Measurements from ENCODE around the gene MICAL3. TPM values are rescaled to one million over a fixed set of nuclear protein-coding genes. Genes with fewer than 3 reads are reported as not detected.
A peak's percentile ranks its signal among the peaks of the same experiment; 100 is the strongest.

Gene MICAL3
- total RNA-seq, 4 donors from 2014 or later: 30.4 to 57.1 (median 37.7) TPM

DNA sequence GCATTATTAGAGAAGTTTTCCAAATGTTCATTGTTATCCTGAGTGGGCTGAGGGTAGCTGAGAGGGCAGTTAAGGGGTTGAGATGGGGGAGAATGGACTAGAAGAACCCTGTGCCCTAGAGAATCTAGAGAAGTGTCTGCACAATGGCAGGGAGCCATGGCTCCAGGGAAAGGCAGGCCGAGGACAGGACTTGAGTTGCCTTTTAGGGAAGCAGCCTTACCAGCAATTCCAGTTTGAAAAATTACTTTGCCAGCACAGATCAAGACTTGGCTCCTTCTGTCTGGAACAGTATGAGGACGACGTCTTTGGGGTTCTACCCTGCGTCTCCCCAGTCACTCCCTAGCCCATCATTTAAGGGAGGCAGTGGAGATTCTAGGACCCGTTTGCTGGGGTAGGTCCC, 25.7 kb upstream of the MICAL3 start:
- Histone ChIP-seq H3K36me3 (no peaks in the 10 kb centered on the region), H3K4me1 (peaks cover 29% of the 10 kb centered on the region), H3K27me3 (no peaks in the 10 kb centered on the region), H3K27ac (peak overlapping the region; percentile 78), H3K9me3 (no peaks in the 10 kb centered on the region), H3K4me3 (no peak overlapping the region)
- TF ChIP-seq POLR2AphosphoS5 (IDR thresholded peaks at IDR 0.05): peak in 1 of 3 donors; percentile 19
- no peak for TF ChIP-seq EP300 (IDR thresholded peaks at IDR 0.05)
- no peak for DNase-seq (ENCODE audit: low spot score in 2 of 2)
- WGBS: 46% methylated on average over 5 of the region's 5 CpGs

DNA sequence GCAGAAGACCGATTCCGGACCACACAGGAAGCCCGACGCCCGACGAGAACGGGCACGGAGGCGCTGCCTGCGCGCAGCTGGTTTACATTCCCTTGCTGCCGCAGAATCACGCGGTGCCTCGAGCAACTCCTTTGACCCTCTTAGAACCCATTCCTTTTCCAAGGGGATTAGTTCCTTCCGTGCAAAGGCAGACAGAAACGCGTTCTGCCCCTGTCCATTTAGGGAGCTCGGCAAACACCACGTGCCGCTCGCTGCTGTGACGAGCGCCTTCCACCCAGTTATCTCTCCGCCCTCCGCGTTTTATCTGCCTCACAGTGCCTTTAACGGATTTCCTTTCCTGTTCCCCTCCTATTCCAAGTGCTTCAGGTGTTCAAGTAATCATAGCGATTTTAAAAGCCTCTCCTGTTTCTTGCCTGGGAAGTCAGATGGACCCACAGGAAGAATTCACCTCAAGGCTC, 24.1 kb upstream of the MICAL3 start:
- peaks cover 33% of the 10 kb centered on the region for H3K4me1 ChIP-seq
- TF ChIP-seq, protein P1, sequence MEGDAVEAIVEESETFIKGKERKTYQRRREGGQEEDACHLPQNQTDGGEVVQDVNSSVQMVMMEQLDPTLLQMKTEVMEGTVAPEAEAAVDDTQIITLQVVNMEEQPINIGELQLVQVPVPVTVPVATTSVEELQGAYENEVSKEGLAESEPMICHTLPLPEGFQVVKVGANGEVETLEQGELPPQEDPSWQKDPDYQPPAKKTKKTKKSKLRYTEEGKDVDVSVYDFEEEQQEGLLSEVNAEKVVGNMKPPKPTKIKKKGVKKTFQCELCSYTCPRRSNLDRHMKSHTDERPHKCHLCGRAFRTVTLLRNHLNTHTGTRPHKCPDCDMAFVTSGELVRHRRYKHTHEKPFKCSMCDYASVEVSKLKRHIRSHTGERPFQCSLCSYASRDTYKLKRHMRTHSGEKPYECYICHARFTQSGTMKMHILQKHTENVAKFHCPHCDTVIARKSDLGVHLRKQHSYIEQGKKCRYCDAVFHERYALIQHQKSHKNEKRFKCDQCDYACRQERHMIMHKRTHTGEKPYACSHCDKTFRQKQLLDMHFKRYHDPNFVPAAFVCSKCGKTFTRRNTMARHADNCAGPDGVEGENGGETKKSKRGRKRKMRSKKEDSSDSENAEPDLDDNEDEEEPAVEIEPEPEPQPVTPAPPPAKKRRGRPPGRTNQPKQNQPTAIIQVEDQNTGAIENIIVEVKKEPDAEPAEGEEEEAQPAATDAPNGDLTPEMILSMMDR (IDR thresholded peaks at IDR 0.05): no peak
- TF ChIP-seq POLR2AphosphoS5 (IDR thresholded peaks at IDR 0.05) (no peak), POLR2A (IDR thresholded peaks at IDR 0.05) (no peak), EP300 (IDR thresholded peaks at IDR 0.05) (no peak)
- 40% methylated on average over 28 of the region's 29 CpGs for WGBS
- peak overlapping the region; percentile 35 for H3K27ac ChIP-seq
- H3K9me3 ChIP-seq: no peaks in the 10 kb centered on the region
- no peaks in the 10 kb centered on the region for H3K36me3 ChIP-seq
- peak overlapping the region; percentile 33 for H3K4me3 ChIP-seq
- no peaks in the 10 kb centered on the region for H3K27me3 ChIP-seq
- DNase-seq (ENCODE audit: low spot score in 2 of 2): no peak

DNA sequence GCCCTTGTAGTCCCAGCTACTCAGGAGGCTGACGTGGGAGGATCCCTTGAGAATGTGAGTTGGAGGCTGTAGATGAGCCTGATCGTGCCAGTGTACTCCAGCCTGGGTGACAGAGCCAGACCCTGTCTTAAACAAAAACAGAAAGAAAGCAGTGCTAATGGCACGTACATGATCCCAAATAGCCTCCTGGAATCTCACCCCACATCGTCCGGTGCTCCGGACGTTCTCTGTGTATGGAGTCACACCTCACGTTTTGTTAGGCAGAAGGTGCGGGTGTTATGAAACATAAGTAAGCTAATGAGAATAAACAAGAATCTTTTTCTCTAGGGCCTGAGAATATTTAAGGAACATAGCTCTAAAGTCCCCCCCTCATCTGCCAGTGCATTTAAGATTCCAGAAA, 23.7 kb upstream of the MICAL3 start:
- Histone ChIP-seq H3K4me1 (peaks cover 37% of the 10 kb centered on the region), H3K9me3 (no peaks in the 10 kb centered on the region), H3K36me3 (no peaks in the 10 kb centered on the region), H3K4me3 (peak overlapping the region; percentile 33), H3K27ac (peak overlapping the region; percentile 35), H3K27me3 (no peaks in the 10 kb centered on the region)
- 53% methylated on average over 9 of the region's 9 CpGs for WGBS
- TF ChIP-seq, protein P1 (IDR thresholded peaks at IDR 0.05): no peak
- TF ChIP-seq POLR2AphosphoS5 (IDR thresholded peaks at IDR 0.05): no peak
- no peak for TF ChIP-seq POLR2A (IDR thresholded peaks at IDR 0.05)
- no peak for TF ChIP-seq EP300 (IDR thresholded peaks at IDR 0.05)
- no peak for DNase-seq (ENCODE audit: low spot score in 2 of 2)

DNA sequence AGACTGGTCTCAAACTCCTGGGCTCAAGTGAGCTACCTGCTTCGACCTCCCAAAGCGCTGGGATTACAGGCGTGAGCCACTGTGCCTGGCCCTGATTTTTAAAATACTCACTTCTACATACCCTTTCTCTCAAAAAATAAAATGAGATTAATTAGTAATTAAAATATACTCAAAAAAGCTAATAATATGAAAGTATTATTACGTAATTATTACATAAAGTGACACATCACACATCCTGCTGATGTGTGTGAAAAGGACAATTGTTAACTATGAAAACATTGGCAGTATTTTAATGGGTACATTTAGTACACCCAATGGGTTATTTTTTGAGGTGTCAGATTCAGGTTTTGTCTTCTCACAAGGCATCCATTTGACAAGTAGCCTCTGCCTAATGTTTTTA, 21.4 kb upstream of the MICAL3 start:
- WGBS: 95% methylated on average over 4 of the region's 4 CpGs
- DNase-seq (ENCODE audit: low spot score in 2 of 2): no peak
- TF ChIP-seq POLR2A (IDR thresholded peaks at IDR 0.05) (no peak), POLR2AphosphoS5 (IDR thresholded peaks at IDR 0.05) (no peak), EP300 (IDR thresholded peaks at IDR 0.05) (no peak)
- TF ChIP-seq, protein P1 (IDR thresholded peaks at IDR 0.05): no peak
- Histone ChIP-seq H3K4me3 (no peak overlapping the region), H3K9me3 (no peaks in the 10 kb centered on the region), H3K27me3 (no peaks in the 10 kb centered on the region), H3K36me3 (no peaks in the 10 kb centered on the region), H3K27ac (no peak overlapping the region), H3K4me1 (peaks cover 32% of the 10 kb centered on the region)

DNA sequence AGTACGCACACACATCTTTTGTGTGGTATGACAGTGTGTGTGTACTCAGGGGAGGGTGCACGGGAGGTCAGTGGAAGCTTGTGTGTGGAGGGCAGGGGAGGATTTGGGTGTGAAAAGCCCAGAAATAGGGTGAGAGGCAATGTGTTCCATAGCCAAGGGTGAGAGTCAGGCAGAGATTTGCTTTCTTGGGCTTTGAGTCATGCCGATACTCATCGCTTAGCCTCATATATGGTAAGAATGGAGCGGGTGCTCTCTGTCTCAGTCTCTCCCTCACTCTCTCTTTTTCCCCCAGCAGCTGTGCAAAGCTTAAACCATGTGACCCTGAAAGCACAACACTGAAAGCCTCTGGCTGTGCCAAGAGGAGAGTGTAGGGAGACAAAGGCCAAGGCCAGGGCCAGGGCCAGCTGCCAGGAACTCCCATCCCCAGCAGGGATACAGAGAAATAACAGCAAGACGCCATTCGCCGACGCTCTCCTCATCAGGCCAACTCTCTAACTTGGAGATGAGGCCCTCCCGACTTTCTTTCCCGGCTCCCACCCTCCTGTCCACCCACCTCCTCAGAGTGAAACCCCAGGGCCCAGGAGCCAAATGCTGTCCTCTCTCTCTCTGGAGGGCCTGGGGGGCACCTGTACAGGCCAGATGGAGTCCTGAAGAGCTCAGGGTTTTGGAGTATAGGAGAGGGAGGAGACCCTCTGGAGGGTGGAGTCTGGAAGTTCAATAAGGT, 20.3 kb upstream of the MICAL3 start:
- Histone ChIP-seq H3K4me1 (peaks cover 21% of the 10 kb centered on the region), H3K36me3 (no peaks in the 10 kb centered on the region), H3K4me3 (no peak overlapping the region), H3K9me3 (no peaks in the 10 kb centered on the region), H3K27me3 (no peaks in the 10 kb centered on the region), H3K27ac (no peak overlapping the region)
- DNase-seq (ENCODE audit: low spot score in 2 of 2): no peak
- WGBS: 71% methylated on average over 11 of the region's 11 CpGs
- no peak for TF ChIP-seq POLR2A (IDR thresholded peaks at IDR 0.05)
- TF ChIP-seq POLR2AphosphoS5 (IDR thresholded peaks at IDR 0.05): no peak
- TF ChIP-seq EP300 (IDR thresholded peaks at IDR 0.05): no peak
- TF ChIP-seq, protein P1 (IDR thresholded peaks at IDR 0.05): no peak

Measured in suprapubic skin (tissue), 4 donors.